ENCODE data around the gene RPL29.

DNA sequence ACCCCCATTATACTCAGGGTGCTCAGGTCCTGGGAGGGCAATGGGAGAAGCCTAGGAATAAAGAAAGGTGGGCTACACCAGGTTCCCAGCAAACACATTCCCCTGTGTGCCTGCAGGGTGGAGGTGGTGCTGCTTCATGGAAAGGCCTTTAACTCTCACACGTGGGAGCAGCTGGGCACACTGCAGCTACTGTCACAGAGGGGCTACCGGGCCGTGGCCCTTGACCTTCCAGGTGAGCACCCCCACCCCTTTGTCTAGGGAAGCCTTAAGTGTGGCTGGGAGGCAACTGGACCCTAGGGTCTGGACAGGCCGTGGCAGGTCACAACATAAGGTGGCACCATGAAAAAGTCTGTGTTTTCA is 17.6 kb downstream of the RPL29 start:
- TF ChIP-seq, protein P1, sequence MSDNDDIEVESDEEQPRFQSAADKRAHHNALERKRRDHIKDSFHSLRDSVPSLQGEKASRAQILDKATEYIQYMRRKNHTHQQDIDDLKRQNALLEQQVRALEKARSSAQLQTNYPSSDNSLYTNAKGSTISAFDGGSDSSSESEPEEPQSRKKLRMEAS (IDR thresholded peaks at IDR 0.05) = no peak
- TF ChIP-seq RAD21 (IDR thresholded peaks at IDR 0.05; ENCODE audit: low read depth) = no peak
- TF ChIP-seq, protein P2, sequence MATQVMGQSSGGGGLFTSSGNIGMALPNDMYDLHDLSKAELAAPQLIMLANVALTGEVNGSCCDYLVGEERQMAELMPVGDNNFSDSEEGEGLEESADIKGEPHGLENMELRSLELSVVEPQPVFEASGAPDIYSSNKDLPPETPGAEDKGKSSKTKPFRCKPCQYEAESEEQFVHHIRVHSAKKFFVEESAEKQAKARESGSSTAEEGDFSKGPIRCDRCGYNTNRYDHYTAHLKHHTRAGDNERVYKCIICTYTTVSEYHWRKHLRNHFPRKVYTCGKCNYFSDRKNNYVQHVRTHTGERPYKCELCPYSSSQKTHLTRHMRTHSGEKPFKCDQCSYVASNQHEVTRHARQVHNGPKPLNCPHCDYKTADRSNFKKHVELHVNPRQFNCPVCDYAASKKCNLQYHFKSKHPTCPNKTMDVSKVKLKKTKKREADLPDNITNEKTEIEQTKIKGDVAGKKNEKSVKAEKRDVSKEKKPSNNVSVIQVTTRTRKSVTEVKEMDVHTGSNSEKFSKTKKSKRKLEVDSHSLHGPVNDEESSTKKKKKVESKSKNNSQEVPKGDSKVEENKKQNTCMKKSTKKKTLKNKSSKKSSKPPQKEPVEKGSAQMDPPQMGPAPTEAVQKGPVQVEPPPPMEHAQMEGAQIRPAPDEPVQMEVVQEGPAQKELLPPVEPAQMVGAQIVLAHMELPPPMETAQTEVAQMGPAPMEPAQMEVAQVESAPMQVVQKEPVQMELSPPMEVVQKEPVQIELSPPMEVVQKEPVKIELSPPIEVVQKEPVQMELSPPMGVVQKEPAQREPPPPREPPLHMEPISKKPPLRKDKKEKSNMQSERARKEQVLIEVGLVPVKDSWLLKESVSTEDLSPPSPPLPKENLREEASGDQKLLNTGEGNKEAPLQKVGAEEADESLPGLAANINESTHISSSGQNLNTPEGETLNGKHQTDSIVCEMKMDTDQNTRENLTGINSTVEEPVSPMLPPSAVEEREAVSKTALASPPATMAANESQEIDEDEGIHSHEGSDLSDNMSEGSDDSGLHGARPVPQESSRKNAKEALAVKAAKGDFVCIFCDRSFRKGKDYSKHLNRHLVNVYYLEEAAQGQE (IDR thresholded peaks at IDR 0.05; ENCODE audit: low read depth) = no peak
- no peak for TF ChIP-seq CREB1 (IDR thresholded peaks at IDR 0.05; ENCODE audit: low read depth)
- no peak for TF ChIP-seq CEBPB (IDR thresholded peaks at IDR 0.05)
- TF ChIP-seq, protein P3, sequence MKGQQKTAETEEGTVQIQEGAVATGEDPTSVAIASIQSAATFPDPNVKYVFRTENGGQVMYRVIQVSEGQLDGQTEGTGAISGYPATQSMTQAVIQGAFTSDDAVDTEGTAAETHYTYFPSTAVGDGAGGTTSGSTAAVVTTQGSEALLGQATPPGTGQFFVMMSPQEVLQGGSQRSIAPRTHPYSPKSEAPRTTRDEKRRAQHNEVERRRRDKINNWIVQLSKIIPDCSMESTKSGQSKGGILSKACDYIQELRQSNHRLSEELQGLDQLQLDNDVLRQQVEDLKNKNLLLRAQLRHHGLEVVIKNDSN (IDR thresholded peaks at IDR 0.05) = no peak
- no peak for TF ChIP-seq NFIC (IDR thresholded peaks at IDR 0.05)
- TF ChIP-seq EP300 (IDR thresholded peaks at IDR 0.05; ENCODE audit: borderline replicate concordance) = no peak
